Spinal cord (tissue), 10 donors: ENCODE measurements around the gene TM4SF4. TPM values are rescaled to one million over a fixed set of nuclear protein-coding genes. Genes with fewer than 3 reads are reported as not detected.

Experiments
- DNase-seq, 6 donors: peaks; one replicate each; pipeline versions ENCODE4 v3.0.0 to v3.0.0-alpha.2; 2013 to 2015; ENCODE audit warnings: low spot score in 6 of 6, low read depth in 4 of 6
- H3K27ac ChIP-seq: one replicate; pipeline ENCODE4 v1.5.1; 2013; ENCODE audit warnings: low read depth, low read length, control low read depth
- H3K27me3 ChIP-seq: one replicate; pipeline ENCODE4 v1.6.1; 2013; ENCODE audit warnings: low read length; ENCODE audit not compliant: control insufficient read depth, insufficient read depth
- H3K36me3 ChIP-seq: one replicate; pipeline ENCODE4 v1.6.1; 2013; ENCODE audit warnings: low read length; ENCODE audit not compliant: control insufficient read depth, insufficient read depth
- H3K4me1 ChIP-seq: one replicate; pipeline ENCODE4 v1.6.1; 2013; ENCODE audit warnings: low read length; ENCODE audit not compliant: control insufficient read depth, insufficient read depth
- H3K4me3 ChIP-seq: one replicate; pipeline ENCODE4 v1.5.1; 2013; ENCODE audit warnings: low read depth, low read length, control low read depth
- H3K9me3 ChIP-seq: one replicate; pipeline ENCODE4 v1.6.1; 2013; ENCODE audit warnings: low read length; ENCODE audit not compliant: control insufficient read depth, insufficient read depth
- WGBS: methylation state at CpG from one replicate; pipeline ENCODE4 v1.1.5; 2013; ENCODE audit warnings: missing lambda C conversion rate; ENCODE audit not compliant: insufficient coverage; 5-methylcytosine and 5-hydroxymethylcytosine counted together
- polyA plus RNA-seq, 2 donors: library from polyadenylated mRNA; unstranded; fragments of 120-200 nt; gene quantifications; one replicate each; pipeline ENCODE4 v1.2.1, GENCODE V29; 2013; ENCODE audit not compliant: insufficient read length in 2 of 2
- total RNA-seq, 2 donors: library from RNA; depleted of rRNA in 1 of 2; stranded (reverse); fragments of 120-200 nt in 1 of 2; fragments of >200 nt in 1 of 2; gene quantifications; one replicate each; pipeline versions ENCODE4 v1.2.3 to v1.2.4, GENCODE V29; 2013 to 2014
- donor health status: healthy.

The TM4SF4 gene
- total and polyA plus RNA-seq, 4 donors: 0.39 to 0.69 TPM; not detected in 2

- H3K9me3 ChIP-seq: no peaks in the 10 kb centered on the region
- WGBS: 76% methylated on average over 2 of the region's 2 CpGs
- DNase-seq: no peak
- no peak overlapping the region for H3K27ac ChIP-seq
- no peak overlapping the region for H3K4me3 ChIP-seq
- no peaks in the 10 kb centered on the region for H3K27me3 ChIP-seq
- H3K36me3 ChIP-seq: no peaks in the 10 kb centered on the region
- H3K4me1 ChIP-seq: no peaks in the 10 kb centered on the region
These were observed 32.5 kb downstream of the TM4SF4 start for GRCh38 chr3:149506965-149507364.

- Histone ChIP-seq H3K27me3 (no peaks in the 10 kb centered on the region), H3K9me3 (no peaks in the 10 kb centered on the region), H3K36me3 (no peaks in the 10 kb centered on the region), H3K4me3 (no peak overlapping the region), H3K27ac (no peak overlapping the region), H3K4me1 (no peaks in the 10 kb centered on the region)
- 74% methylated on average over 3 of the region's 14 CpGs for WGBS
- peak in 1 of 6 donors; percentile 29 for DNase-seq
These were observed 33.2 kb downstream of the TM4SF4 start for GRCh38 chr3:149507491-149508324.

GRCh38 chr3:149509526-149509925 lies 35.0 kb downstream of the TM4SF4 start:
- H3K27ac ChIP-seq: no peak overlapping the region
- WGBS: 100% methylated on average over 2 of the region's 3 CpGs
- H3K36me3 ChIP-seq: no peaks in the 10 kb centered on the region
- no peak for DNase-seq
- no peaks in the 10 kb centered on the region for H3K9me3 ChIP-seq
- no peaks in the 10 kb centered on the region for H3K4me1 ChIP-seq
- H3K4me3 ChIP-seq: no peak overlapping the region
- H3K27me3 ChIP-seq: no peaks in the 10 kb centered on the region

- Histone ChIP-seq H3K9me3 (no peaks in the 10 kb centered on the region), H3K4me1 (no peaks in the 10 kb centered on the region), H3K27me3 (no peaks in the 10 kb centered on the region), H3K4me3 (no peak overlapping the region), H3K36me3 (no peaks in the 10 kb centered on the region), H3K27ac (no peak overlapping the region)
- DNase-seq: no peak
- WGBS: 80% methylated on average over 1 of the region's 3 CpGs
These were observed 36.0 kb downstream of the TM4SF4 start for GRCh38 chr3:149510480-149510879.

GRCh38 chr3:149511040-149511626 lies 36.6 kb downstream of the TM4SF4 start:
- Histone ChIP-seq H3K9me3 (no peaks in the 10 kb centered on the region), H3K36me3 (no peaks in the 10 kb centered on the region), H3K27ac (no peak overlapping the region), H3K4me3 (no peak overlapping the region), H3K4me1 (no peaks in the 10 kb centered on the region), H3K27me3 (no peaks in the 10 kb centered on the region)
- 75% methylated on average over 1 of the region's 3 CpGs for WGBS
- DNase-seq: no peak

GRCh38 chr3:149512073-149512782 lies 37.7 kb downstream of the TM4SF4 start:
- no peak overlapping the region for H3K27ac ChIP-seq
- no peaks in the 10 kb centered on the region for H3K27me3 ChIP-seq
- no peaks in the 10 kb centered on the region for H3K4me1 ChIP-seq
- DNase-seq: peak in 5 of 6 donors; percentile 31 to 89 (median 54)
- no peaks in the 10 kb centered on the region for H3K9me3 ChIP-seq
- no peak overlapping the region for H3K4me3 ChIP-seq
- 17% methylated on average over 8 of the region's 9 CpGs for WGBS
- no peaks in the 10 kb centered on the region for H3K36me3 ChIP-seq

- H3K9me3 ChIP-seq: no peaks in the 10 kb centered on the region
- no peaks in the 10 kb centered on the region for H3K4me1 ChIP-seq
- no peaks in the 10 kb centered on the region for H3K27me3 ChIP-seq
- H3K36me3 ChIP-seq: no peaks in the 10 kb centered on the region
- H3K27ac ChIP-seq: no peak overlapping the region
- no peak for DNase-seq
- no CpG with 5 or more reads among the region's 2 CpGs for WGBS
- H3K4me3 ChIP-seq: no peak overlapping the region
These were observed 40.0 kb downstream of the TM4SF4 start for GRCh38 chr3:149514471-149514870.

- H3K4me3 ChIP-seq: no peak overlapping the region
- DNase-seq: no peak
- no CpG with 5 or more reads among the region's 2 CpGs for WGBS
- H3K36me3 ChIP-seq: no peaks in the 10 kb centered on the region
- H3K9me3 ChIP-seq: no peaks in the 10 kb centered on the region
- no peaks in the 10 kb centered on the region for H3K4me1 ChIP-seq
- no peaks in the 10 kb centered on the region for H3K27me3 ChIP-seq
- H3K27ac ChIP-seq: no peak overlapping the region
These were observed 40.8 kb downstream of the TM4SF4 start for GRCh38 chr3:149515249-149515648.

GRCh38 chr3:149516920-149517319 lies 42.4 kb downstream of the TM4SF4 start:
- no peak overlapping the region for H3K27ac ChIP-seq
- WGBS: no CpG with 5 or more reads among the region's 1 CpG
- no peak overlapping the region for H3K4me3 ChIP-seq
- H3K36me3 ChIP-seq: no peaks in the 10 kb centered on the region
- H3K9me3 ChIP-seq: no peaks in the 10 kb centered on the region
- no peak for DNase-seq
- no peaks in the 10 kb centered on the region for H3K27me3 ChIP-seq
- H3K4me1 ChIP-seq: no peaks in the 10 kb centered on the region
